ENCODE results near the gene SP100.

DNA sequence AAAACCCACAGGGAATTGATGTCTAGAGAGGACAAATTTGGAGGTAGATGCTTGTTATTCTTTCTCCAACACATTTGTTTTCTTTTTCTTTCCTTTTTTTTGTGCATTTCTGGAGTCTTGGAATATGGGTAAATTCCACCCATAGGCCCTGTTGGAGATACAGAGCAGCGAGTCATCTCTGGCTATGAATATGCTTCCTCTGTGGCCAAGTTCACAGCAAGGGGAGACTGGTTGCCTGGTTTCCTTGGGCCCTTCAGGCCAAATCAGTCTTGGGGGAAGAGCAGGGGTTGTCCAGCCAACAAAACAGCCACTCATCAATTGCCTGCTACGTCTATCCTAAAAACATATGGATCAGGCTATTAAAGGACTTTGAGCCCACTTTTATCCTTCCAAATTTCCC lies 27.5 kb downstream of the SP100 start:
- TF ChIP-seq, protein P1, sequence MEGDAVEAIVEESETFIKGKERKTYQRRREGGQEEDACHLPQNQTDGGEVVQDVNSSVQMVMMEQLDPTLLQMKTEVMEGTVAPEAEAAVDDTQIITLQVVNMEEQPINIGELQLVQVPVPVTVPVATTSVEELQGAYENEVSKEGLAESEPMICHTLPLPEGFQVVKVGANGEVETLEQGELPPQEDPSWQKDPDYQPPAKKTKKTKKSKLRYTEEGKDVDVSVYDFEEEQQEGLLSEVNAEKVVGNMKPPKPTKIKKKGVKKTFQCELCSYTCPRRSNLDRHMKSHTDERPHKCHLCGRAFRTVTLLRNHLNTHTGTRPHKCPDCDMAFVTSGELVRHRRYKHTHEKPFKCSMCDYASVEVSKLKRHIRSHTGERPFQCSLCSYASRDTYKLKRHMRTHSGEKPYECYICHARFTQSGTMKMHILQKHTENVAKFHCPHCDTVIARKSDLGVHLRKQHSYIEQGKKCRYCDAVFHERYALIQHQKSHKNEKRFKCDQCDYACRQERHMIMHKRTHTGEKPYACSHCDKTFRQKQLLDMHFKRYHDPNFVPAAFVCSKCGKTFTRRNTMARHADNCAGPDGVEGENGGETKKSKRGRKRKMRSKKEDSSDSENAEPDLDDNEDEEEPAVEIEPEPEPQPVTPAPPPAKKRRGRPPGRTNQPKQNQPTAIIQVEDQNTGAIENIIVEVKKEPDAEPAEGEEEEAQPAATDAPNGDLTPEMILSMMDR (IDR thresholded peaks at IDR 0.05; ENCODE audit: insufficient read depth, low read length, poor library complexity, severe bottlenecking), result no peak
- TF ChIP-seq EZH2phosphoT487 (conservative IDR thresholded peaks at IDR 0.05; ENCODE audit: low read length), result no peak
